WTC11 (cell line): ENCODE results near the gene PI4K2A. TPM values are rescaled to one million over a fixed set of nuclear protein-coding genes. Genes with fewer than 3 reads are reported as not detected.

Source experiments
- ATF1 ChIP-seq: sonication (generic); formaldehyde crosslinking; IDR thresholded peaks from 2 replicates; pipeline ENCODE4 v1.8.1; 2023; ENCODE audit warnings: mild to moderate bottlenecking, moderate library complexity, missing genetic modification reagents
- ATF2 ChIP-seq: sonication (generic); formaldehyde crosslinking; IDR thresholded peaks from 2 replicates; pipeline ENCODE4 v1.8.1; 2022; ENCODE audit warnings: low read depth, missing genetic modification reagents, borderline replicate concordance
- CREB1 ChIP-seq: sonication (generic); formaldehyde crosslinking; IDR thresholded peaks from 2 replicates; pipeline ENCODE4 v1.8.0; 2023; ENCODE audit warnings: mild to moderate bottlenecking, missing genetic modification reagents
- E2F1 ChIP-seq: sonication (generic); formaldehyde crosslinking; IDR thresholded peaks from 2 replicates; pipeline ENCODE4 v1.8.0; 2022; ENCODE audit warnings: mild to moderate bottlenecking, missing genetic modification reagents
- ETV6 ChIP-seq: sonication (generic); formaldehyde crosslinking; IDR thresholded peaks from 2 replicates; pipeline ENCODE4 v1.8.1; 2022; ENCODE audit warnings: mild to moderate bottlenecking, missing genetic modification reagents
- FOXJ3 ChIP-seq: sonication (generic); formaldehyde crosslinking; IDR thresholded peaks from 2 replicates; pipeline ENCODE4 v1.9.0; 2021; ENCODE audit warnings: missing genetic modification reagents, mild to moderate bottlenecking, borderline replicate concordance
- FOXK1 ChIP-seq: sonication (generic); formaldehyde crosslinking; IDR thresholded peaks from 2 replicates; pipeline ENCODE4 v1.8.0; 2022; ENCODE audit warnings: mild to moderate bottlenecking, moderate library complexity, missing genetic modification reagents
- FOXP4 ChIP-seq: sonication (generic); formaldehyde crosslinking; IDR thresholded peaks from 2 replicates; pipeline ENCODE4 v1.8.0; 2022; ENCODE audit warnings: mild to moderate bottlenecking, missing genetic modification reagents
- GRHL2 ChIP-seq: fragments of 250-450 bp; sonication (Bioruptor Pico); IDR thresholded peaks from 2 replicates; pipeline ENCODE4 v1.8.0; 2022; ENCODE audit warnings: mild to moderate bottlenecking, moderate library complexity; ENCODE audit not compliant: insufficient replicate concordance, severe bottlenecking
- GTF2I ChIP-seq: fragments of 250-450 bp; sonication (Bioruptor Pico); conservative IDR thresholded peaks from 2 replicates; pipeline ENCODE4 v1.4.0; 2021; ENCODE audit warnings: mild to moderate bottlenecking
- HMGA2 ChIP-seq: fragments of 250-450 bp; sonication (Bioruptor Pico); IDR thresholded peaks from 2 replicates; pipeline ENCODE4 v1.4.0; 2021; ENCODE audit warnings: mild to moderate bottlenecking, moderate library complexity
- JAZF1 ChIP-seq: fragments of 250-450 bp; sonication (Bioruptor Pico); IDR thresholded peaks from 2 replicates; pipeline ENCODE4 v1.9.0; 2021; ENCODE audit warnings: moderate library complexity, mild to moderate bottlenecking, inconsistent platforms
- MXD4 ChIP-seq: fragments of 250-450 bp; sonication (Bioruptor Pico); IDR thresholded peaks from 2 replicates; pipeline ENCODE4 v1.8.0; 2021; ENCODE audit warnings: mild to moderate bottlenecking, moderate library complexity, borderline replicate concordance
- NR2C2 ChIP-seq: sonication (generic); formaldehyde crosslinking; IDR thresholded peaks from 2 replicates; pipeline ENCODE4 v1.8.0; 2022; ENCODE audit warnings: mild to moderate bottlenecking, missing genetic modification reagents
- OVOL2 ChIP-seq: fragments of 250-450 bp; sonication (Bioruptor Pico); IDR thresholded peaks from 2 replicates; pipeline ENCODE4 v1.9.0; 2021; ENCODE audit warnings: mild to moderate bottlenecking, borderline replicate concordance
- RELA ChIP-seq: sonication (generic); formaldehyde crosslinking; IDR thresholded peaks from 2 replicates; pipeline ENCODE4 v1.8.1; 2022; ENCODE audit warnings: missing genetic modification reagents, mild to moderate bottlenecking, borderline replicate concordance
- SP1 ChIP-seq: sonication (generic); formaldehyde crosslinking; conservative IDR thresholded peaks from 2 replicates; pipeline ENCODE4 v1.8.1; 2022; ENCODE audit warnings: missing genetic modification reagents
- STAT6 ChIP-seq: sonication (generic); formaldehyde crosslinking; conservative IDR thresholded peaks from 2 replicates; pipeline ENCODE4 v1.8.1; 2023; ENCODE audit warnings: mild to moderate bottlenecking, low read depth, missing genetic modification reagents, moderate library complexity
- TEAD1 ChIP-seq: sonication (generic); formaldehyde crosslinking; IDR thresholded peaks from 2 replicates; pipeline ENCODE4 v1.8.0; 2022; ENCODE audit warnings: mild to moderate bottlenecking, missing genetic modification reagents
- TP53 ChIP-seq: sonication (generic); formaldehyde crosslinking; IDR thresholded peaks from 2 replicates; pipeline ENCODE4 v1.8.1; 2023; ENCODE audit warnings: mild to moderate bottlenecking, missing genetic modification reagents
- ZBTB21 ChIP-seq: sonication (generic); formaldehyde crosslinking; IDR thresholded peaks from 2 replicates; pipeline ENCODE4 v1.8.1; 2023; ENCODE audit warnings: mild to moderate bottlenecking, missing genetic modification reagents, borderline replicate concordance
- ZBTB43 ChIP-seq: sonication (generic); formaldehyde crosslinking; IDR thresholded peaks from 2 replicates; pipeline ENCODE4 v1.8.1; 2023; ENCODE audit warnings: mild to moderate bottlenecking, missing genetic modification reagents
- ZNF121 ChIP-seq: sonication (generic); formaldehyde crosslinking; IDR thresholded peaks from 2 replicates; pipeline ENCODE4 v1.8.0; 2023; ENCODE audit warnings: missing genetic modification reagents
- ZNF138 ChIP-seq: sonication (generic); formaldehyde crosslinking; conservative IDR thresholded peaks from 2 replicates; pipeline ENCODE4 v1.8.1; 2022; ENCODE audit warnings: mild to moderate bottlenecking, moderate library complexity, missing genetic modification reagents
- ZNF232 ChIP-seq: sonication (generic); formaldehyde crosslinking; IDR thresholded peaks from 2 replicates; pipeline ENCODE4 v1.8.0; 2022; ENCODE audit warnings: mild to moderate bottlenecking, missing genetic modification reagents
- ZNF671 ChIP-seq: fragments of 250-450 bp; sonication (Bioruptor Pico); IDR thresholded peaks from 2 replicates; pipeline ENCODE4 v1.8.0; 2021; ENCODE audit warnings: mild to moderate bottlenecking
- ZSCAN18 ChIP-seq: fragments of 250-450 bp; sonication (Bioruptor Pico); IDR thresholded peaks from 2 replicates; pipeline ENCODE4 v2.1.2; 2022; ENCODE audit warnings: mild to moderate bottlenecking, moderate library complexity
- total RNA-seq: library from RNA; stranded (reverse); gene quantifications from 3 replicates; pipeline ENCODE4 v1.2.3, GENCODE V29; 2021

The PI4K2A gene
- total RNA-seq, 1 experiment from 2014 or later, result 19.5 TPM

- TF ChIP-seq STAT6 (CRISPR knock-in tag) (no peak), CREB1 (no peak), GTF2I (CRISPR knock-in tag) (no peak), TEAD1 (no peak), ZBTB43 (no peak), ZBTB21 (0 out of 2 replicates have a peak, but pooled peaks have one; percentile 44), MXD4 (CRISPR knock-in tag) (no peak), OVOL2 (CRISPR knock-in tag) (no peak), ATF2 (no peak), FOXP4 (CRISPR knock-in tag) (0 out of 2 replicates have a peak, but pooled peaks have one; percentile 41), ZNF671 (CRISPR knock-in tag) (no peak), E2F1 (no peak), ZNF121 (no peak), ZNF232 (no peak), ZSCAN18 (CRISPR knock-in tag) (no peak), FOXJ3 (no peak), ZNF138 (CRISPR knock-in tag) (0 out of 2 replicates have a peak, but pooled peaks have one; percentile 82), NR2C2 (CRISPR knock-in tag) (no peak), JAZF1 (no peak), FOXK1 (CRISPR knock-in tag) (peak; percentile 68; the same call in 1 of the 2 replicates), HMGA2 (CRISPR knock-in tag) (no peak), RELA (CRISPR knock-in tag) (no peak), ATF1 (CRISPR knock-in tag) (no peak), ETV6 (CRISPR knock-in tag) (no peak; the same call in 1 of the 2 replicates), SP1 (CRISPR knock-in tag) (peak; percentile 57), TP53 (no peak), GRHL2 (CRISPR knock-in tag) (no peak)
Measured at GRCh38 chr10:97632949-97633884, 7.3 kb upstream of the PI4K2A start, which contains the start of gene MORN4 (continued).
